ENCODE results near the gene ENPP6.

Gene ENPP6

GRCh38 chr4:184142121-184143000 is 75.3 kb downstream of the ENPP6 start:
- TF ChIP-seq CEBPB (IDR thresholded peaks at IDR 0.05): no peak
- no peak for TF ChIP-seq TAF1 (IDR thresholded peaks at IDR 0.05; ENCODE audit: low read depth)
- TF ChIP-seq TEAD4 (IDR thresholded peaks at IDR 0.05): no peak
- no peak for TF ChIP-seq EP300 (IDR thresholded peaks at IDR 0.05; ENCODE audit: borderline replicate concordance)
- TF ChIP-seq EGR1 (IDR thresholded peaks at IDR 0.05): no peak
- no peak for TF ChIP-seq FOXM1 (IDR thresholded peaks at IDR 0.05; ENCODE audit: borderline replicate concordance, low read depth)
- TF ChIP-seq NFIC (IDR thresholded peaks at IDR 0.05): no peak
- TF ChIP-seq, protein P1, sequence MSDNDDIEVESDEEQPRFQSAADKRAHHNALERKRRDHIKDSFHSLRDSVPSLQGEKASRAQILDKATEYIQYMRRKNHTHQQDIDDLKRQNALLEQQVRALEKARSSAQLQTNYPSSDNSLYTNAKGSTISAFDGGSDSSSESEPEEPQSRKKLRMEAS (IDR thresholded peaks at IDR 0.05): no peak
- no peak for TF ChIP-seq TCF12 (IDR thresholded peaks at IDR 0.05; ENCODE audit: low read depth)
- no peak for TF ChIP-seq CREB1 (IDR thresholded peaks at IDR 0.05; ENCODE audit: low read depth)
- no peak for TF ChIP-seq ZBTB7A (IDR thresholded peaks at IDR 0.05; ENCODE audit: low read depth)

- TF ChIP-seq TEAD4 (IDR thresholded peaks at IDR 0.05) (no peak), TCF12 (IDR thresholded peaks at IDR 0.05; ENCODE audit: low read depth) (no peak), CEBPB (IDR thresholded peaks at IDR 0.05) (no peak), YY1 (IDR thresholded peaks at IDR 0.05; ENCODE audit: low read depth) (no peak), EP300 (IDR thresholded peaks at IDR 0.05; ENCODE audit: borderline replicate concordance) (no peak)
- TF ChIP-seq, protein P2, sequence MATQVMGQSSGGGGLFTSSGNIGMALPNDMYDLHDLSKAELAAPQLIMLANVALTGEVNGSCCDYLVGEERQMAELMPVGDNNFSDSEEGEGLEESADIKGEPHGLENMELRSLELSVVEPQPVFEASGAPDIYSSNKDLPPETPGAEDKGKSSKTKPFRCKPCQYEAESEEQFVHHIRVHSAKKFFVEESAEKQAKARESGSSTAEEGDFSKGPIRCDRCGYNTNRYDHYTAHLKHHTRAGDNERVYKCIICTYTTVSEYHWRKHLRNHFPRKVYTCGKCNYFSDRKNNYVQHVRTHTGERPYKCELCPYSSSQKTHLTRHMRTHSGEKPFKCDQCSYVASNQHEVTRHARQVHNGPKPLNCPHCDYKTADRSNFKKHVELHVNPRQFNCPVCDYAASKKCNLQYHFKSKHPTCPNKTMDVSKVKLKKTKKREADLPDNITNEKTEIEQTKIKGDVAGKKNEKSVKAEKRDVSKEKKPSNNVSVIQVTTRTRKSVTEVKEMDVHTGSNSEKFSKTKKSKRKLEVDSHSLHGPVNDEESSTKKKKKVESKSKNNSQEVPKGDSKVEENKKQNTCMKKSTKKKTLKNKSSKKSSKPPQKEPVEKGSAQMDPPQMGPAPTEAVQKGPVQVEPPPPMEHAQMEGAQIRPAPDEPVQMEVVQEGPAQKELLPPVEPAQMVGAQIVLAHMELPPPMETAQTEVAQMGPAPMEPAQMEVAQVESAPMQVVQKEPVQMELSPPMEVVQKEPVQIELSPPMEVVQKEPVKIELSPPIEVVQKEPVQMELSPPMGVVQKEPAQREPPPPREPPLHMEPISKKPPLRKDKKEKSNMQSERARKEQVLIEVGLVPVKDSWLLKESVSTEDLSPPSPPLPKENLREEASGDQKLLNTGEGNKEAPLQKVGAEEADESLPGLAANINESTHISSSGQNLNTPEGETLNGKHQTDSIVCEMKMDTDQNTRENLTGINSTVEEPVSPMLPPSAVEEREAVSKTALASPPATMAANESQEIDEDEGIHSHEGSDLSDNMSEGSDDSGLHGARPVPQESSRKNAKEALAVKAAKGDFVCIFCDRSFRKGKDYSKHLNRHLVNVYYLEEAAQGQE (IDR thresholded peaks at IDR 0.05; ENCODE audit: low read depth): no peak
- TF ChIP-seq, protein P1 (IDR thresholded peaks at IDR 0.05): no peak
Observed at GRCh38 chr4:184136525-184136924, 81.1 kb downstream of the ENPP6 start.

DNA sequence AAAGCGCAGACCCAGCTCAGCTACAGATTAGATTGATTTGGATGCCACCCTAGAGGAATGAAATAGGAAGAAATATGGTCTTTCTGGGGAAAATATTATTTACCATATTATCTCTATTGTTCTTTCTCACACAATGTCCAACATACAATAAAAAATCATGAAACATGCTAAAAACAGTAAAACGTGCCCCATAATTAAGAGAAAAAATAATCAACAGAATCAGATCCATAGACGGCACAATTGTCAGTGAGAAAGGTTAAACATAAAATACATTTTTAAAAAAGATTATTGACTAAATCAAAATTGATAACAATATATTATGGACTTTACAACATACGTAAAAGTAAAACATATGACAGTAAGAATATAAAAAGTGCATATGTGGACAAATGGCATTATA is 90.9 kb downstream of the ENPP6 start:
- no peak for TF ChIP-seq CEBPB (IDR thresholded peaks at IDR 0.05)
- TF ChIP-seq, protein P2 (IDR thresholded peaks at IDR 0.05; ENCODE audit: low read depth): no peak
- TF ChIP-seq EGR1 (IDR thresholded peaks at IDR 0.05): no peak
- TF ChIP-seq EP300 (IDR thresholded peaks at IDR 0.05; ENCODE audit: borderline replicate concordance): no peak
- no peak for TF ChIP-seq NFIC (IDR thresholded peaks at IDR 0.05)
- TF ChIP-seq, protein P1 (IDR thresholded peaks at IDR 0.05): no peak
- TF ChIP-seq RAD21 (IDR thresholded peaks at IDR 0.05; ENCODE audit: low read depth): no peak
- TF ChIP-seq TEAD4 (IDR thresholded peaks at IDR 0.05): no peak

DNA sequence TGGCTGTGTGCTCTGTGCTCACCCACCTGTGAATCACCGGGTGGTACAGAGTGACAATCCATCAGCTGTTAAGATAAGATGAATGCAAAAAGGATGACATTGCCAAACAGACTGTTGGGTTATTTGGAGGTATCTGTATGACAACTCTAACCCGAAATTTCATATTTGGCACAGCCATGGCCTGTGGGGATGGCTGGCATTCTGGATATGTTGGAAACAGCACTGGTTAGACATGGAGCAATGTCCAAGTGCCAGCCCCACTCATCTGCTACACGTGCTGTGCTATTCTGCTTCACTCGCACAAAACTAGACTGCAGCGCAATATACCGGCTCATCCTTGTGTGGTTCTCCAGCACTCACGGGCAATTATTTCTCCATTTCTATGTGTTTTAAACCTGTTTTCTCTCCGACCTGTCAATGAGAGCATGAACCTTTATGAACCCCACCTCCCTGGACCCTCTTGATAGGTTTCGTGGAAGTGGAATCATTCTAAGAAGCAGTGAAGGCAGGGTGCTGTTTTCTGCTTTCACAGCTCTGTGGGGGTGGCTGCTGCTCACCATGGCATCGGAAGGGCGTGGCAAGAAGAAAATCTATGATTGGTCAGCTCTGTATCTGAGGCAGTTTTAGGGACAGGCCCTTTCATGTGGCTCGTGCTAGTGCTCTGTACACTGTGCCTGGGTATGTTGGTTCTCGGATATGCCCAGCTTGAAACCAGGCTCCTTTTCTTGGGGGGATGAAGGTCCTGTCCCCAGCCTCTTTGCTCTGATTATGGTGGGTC is 94.9 kb downstream of the ENPP6 start:
- TF ChIP-seq NFIC (IDR thresholded peaks at IDR 0.05) (no peak), EP300 (IDR thresholded peaks at IDR 0.05; ENCODE audit: borderline replicate concordance) (no peak), ZBTB7A (IDR thresholded peaks at IDR 0.05; ENCODE audit: low read depth) (no peak), TEAD4 (IDR thresholded peaks at IDR 0.05) (no peak), YY1 (IDR thresholded peaks at IDR 0.05; ENCODE audit: low read depth) (no peak), RAD21 (IDR thresholded peaks at IDR 0.05; ENCODE audit: low read depth) (no peak), USF1 (IDR thresholded peaks at IDR 0.05) (no peak), TCF12 (IDR thresholded peaks at IDR 0.05; ENCODE audit: low read depth) (no peak)

DNA sequence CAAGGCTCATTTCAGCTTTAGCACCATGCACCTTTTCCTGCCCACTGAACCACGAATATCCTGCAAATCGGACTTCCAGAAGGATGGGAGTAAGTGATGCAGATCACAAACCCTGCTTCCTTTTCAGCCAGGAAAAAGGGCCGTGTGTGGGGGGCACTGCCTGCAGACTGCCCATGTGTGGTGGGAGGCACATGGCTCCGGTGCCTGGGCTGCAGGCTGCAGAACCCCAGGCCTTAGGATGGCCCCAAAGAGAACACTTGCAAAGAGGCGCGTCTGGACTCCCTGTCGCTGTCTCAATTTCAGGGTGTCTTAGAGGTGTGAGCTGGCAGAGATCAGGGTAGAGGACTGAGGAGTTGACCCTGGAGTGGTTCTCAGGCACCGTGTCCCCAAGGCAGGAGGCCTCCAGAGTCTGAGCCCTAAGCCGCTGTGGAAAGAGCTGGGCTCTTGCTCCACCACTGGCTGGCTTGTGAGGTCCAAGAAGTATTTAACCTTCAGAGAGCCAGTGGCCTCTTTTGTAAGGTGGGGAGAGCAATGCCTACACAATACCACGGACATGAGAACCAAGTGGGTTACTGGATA is 97.0 kb downstream of the ENPP6 start:
- TF ChIP-seq NFIC (IDR thresholded peaks at IDR 0.05): no peak
- no peak for TF ChIP-seq USF1 (IDR thresholded peaks at IDR 0.05)
- no peak for TF ChIP-seq ZBTB7A (IDR thresholded peaks at IDR 0.05; ENCODE audit: low read depth)
- no peak for TF ChIP-seq FOXM1 (IDR thresholded peaks at IDR 0.05; ENCODE audit: borderline replicate concordance, low read depth)
- TF ChIP-seq RAD21 (IDR thresholded peaks at IDR 0.05; ENCODE audit: low read depth): no peak
- TF ChIP-seq TAF1 (IDR thresholded peaks at IDR 0.05; ENCODE audit: low read depth): no peak
- TF ChIP-seq, protein P1 (IDR thresholded peaks at IDR 0.05): no peak
- TF ChIP-seq EP300 (IDR thresholded peaks at IDR 0.05; ENCODE audit: borderline replicate concordance): no peak
- TF ChIP-seq CEBPB (IDR thresholded peaks at IDR 0.05): no peak
- no peak for TF ChIP-seq TEAD4 (IDR thresholded peaks at IDR 0.05)
- TF ChIP-seq EGR1 (IDR thresholded peaks at IDR 0.05): no peak
